ENCODE results near the gene OR2H2. TPM values are rescaled to one million over a fixed set of nuclear protein-coding genes. Genes with fewer than 3 reads are reported as not detected.

OR2H2 gene
- total and polyA plus RNA-seq, 4 donors: not detected

DNA sequence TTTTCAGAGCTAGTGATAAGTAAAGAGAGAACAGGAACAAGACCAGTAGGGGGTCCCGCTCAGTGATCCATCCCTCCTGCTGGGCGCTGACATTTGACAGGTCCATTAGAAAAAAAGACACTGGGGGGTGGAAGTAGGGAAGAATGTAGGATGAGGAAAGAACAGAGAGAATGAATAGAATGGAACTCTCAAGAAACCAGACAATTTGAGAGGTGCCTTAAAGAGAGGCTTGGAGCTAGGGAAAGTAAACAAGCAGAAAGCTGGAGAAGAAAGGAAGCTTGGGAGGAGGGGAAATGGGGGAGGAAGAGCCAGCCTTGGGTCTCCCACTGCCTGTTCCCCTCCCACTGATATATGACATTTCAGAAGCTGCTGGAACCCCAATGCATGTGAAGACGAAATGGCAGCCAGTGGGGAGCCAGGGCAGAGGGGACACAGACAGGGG is 39.6 kb downstream of the OR2H2 start:
- H3K4me3 ChIP-seq (ENCODE audit: low read depth in 1 of 3, low read length in 3 of 3): no peak overlapping the region
- H3K36me3 ChIP-seq (ENCODE audit: control insufficient read depth in 4 of 4, insufficient read depth in 3 of 4, low read depth in 1 of 4, low read length in 3 of 4): no peaks in the 10 kb centered on the region
- no peak overlapping the region for H3K9ac ChIP-seq (ENCODE audit: low read depth in 1 of 2, low read length in 2 of 2)
- no peaks in the 10 kb centered on the region for H3K9me3 ChIP-seq (ENCODE audit: control insufficient read depth in 4 of 4, low read length in 3 of 4)
- no peak overlapping the region for H3K27ac ChIP-seq (ENCODE audit: low read depth in 1 of 2, low read length in 2 of 2)
- peaks cover 0 to 9% (median 0%) of the 10 kb centered on the region in 4 donors for H3K27me3 ChIP-seq (ENCODE audit: control insufficient read depth in 4 of 4, insufficient read depth in 4 of 4, low read length in 3 of 4)
- 44% methylated on average over 3 of the region's 3 CpGs for WGBS
- TF ChIP-seq YY1 (IDR thresholded peaks at IDR 0.05): no peak
- TF ChIP-seq HNF4G (IDR thresholded peaks at IDR 0.05): no peak
- TF ChIP-seq, protein P1, sequence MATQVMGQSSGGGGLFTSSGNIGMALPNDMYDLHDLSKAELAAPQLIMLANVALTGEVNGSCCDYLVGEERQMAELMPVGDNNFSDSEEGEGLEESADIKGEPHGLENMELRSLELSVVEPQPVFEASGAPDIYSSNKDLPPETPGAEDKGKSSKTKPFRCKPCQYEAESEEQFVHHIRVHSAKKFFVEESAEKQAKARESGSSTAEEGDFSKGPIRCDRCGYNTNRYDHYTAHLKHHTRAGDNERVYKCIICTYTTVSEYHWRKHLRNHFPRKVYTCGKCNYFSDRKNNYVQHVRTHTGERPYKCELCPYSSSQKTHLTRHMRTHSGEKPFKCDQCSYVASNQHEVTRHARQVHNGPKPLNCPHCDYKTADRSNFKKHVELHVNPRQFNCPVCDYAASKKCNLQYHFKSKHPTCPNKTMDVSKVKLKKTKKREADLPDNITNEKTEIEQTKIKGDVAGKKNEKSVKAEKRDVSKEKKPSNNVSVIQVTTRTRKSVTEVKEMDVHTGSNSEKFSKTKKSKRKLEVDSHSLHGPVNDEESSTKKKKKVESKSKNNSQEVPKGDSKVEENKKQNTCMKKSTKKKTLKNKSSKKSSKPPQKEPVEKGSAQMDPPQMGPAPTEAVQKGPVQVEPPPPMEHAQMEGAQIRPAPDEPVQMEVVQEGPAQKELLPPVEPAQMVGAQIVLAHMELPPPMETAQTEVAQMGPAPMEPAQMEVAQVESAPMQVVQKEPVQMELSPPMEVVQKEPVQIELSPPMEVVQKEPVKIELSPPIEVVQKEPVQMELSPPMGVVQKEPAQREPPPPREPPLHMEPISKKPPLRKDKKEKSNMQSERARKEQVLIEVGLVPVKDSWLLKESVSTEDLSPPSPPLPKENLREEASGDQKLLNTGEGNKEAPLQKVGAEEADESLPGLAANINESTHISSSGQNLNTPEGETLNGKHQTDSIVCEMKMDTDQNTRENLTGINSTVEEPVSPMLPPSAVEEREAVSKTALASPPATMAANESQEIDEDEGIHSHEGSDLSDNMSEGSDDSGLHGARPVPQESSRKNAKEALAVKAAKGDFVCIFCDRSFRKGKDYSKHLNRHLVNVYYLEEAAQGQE (IDR thresholded peaks at IDR 0.05): no peak
- no peak for TF ChIP-seq EGR1 (IDR thresholded peaks at IDR 0.05; ENCODE audit: low read depth in 2 of 2)
- TF ChIP-seq, protein P2, sequence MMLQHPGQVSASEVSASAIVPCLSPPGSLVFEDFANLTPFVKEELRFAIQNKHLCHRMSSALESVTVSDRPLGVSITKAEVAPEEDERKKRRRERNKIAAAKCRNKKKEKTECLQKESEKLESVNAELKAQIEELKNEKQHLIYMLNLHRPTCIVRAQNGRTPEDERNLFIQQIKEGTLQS (IDR thresholded peaks at IDR 0.05): no peak
- TF ChIP-seq RXRA (IDR thresholded peaks at IDR 0.05): no peak
- no peak for DNase-seq (ENCODE audit: low spot score)
- peaks cover 2 to 10% (median 7%) of the 10 kb centered on the region in 4 donors for H3K4me1 ChIP-seq (ENCODE audit: control insufficient read depth in 4 of 4, insufficient read depth in 4 of 4, low read length in 3 of 4)

DNA sequence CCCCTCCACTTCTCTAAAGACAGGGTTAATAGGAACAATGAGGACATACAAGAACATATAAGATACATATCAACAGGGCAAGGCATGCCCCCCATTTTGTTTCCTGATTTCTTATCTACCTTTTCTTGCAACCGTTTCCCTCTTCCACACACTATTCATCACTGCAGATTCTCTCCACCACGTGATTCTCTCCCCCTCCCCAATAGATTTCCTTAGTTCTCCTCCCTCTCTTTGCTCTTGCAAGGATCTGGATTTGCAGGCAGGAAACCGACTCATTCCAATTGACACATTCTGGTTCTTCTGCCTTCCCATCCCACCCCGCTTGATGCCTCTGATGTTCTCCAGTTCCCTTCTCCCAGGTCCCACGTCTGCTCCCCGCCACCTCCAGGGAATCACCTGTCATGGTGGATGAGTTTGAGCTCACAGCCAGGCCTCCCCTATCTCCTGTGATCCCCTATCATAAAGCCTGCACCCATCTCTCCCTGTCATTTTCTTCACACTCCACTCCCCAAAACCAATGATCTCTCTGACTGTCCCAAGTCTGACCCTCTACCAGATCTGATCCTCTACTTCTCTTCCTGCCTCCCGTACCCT is 40.5 kb downstream of the OR2H2 start:
- H3K27ac ChIP-seq (ENCODE audit: low read depth in 1 of 2, low read length in 2 of 2): no peak overlapping the region

More for the DNA sequence above, 40.5 kb downstream of the OR2H2 start:
- Histone ChIP-seq H3K9ac (ENCODE audit: low read depth in 1 of 2, low read length in 2 of 2) (no peak overlapping the region), H3K4me1 (ENCODE audit: control insufficient read depth in 4 of 4, insufficient read depth in 4 of 4, low read length in 3 of 4) (peaks cover 2 to 10% (median 7%) of the 10 kb centered on the region in 4 donors), H3K9me3 (ENCODE audit: control insufficient read depth in 4 of 4, low read length in 3 of 4) (no peaks in the 10 kb centered on the region), H3K4me3 (ENCODE audit: low read depth in 1 of 3, low read length in 3 of 3) (no peak overlapping the region), H3K36me3 (ENCODE audit: control insufficient read depth in 4 of 4, insufficient read depth in 3 of 4, low read depth in 1 of 4, low read length in 3 of 4) (no peaks in the 10 kb centered on the region), H3K27me3 (ENCODE audit: control insufficient read depth in 4 of 4, insufficient read depth in 4 of 4, low read length in 3 of 4) (peaks cover 0 to 11% (median 0%) of the 10 kb centered on the region in 4 donors)
- no peak for DNase-seq (ENCODE audit: low spot score)
- TF ChIP-seq NR2F2 (IDR thresholded peaks at IDR 0.05) (no peak), HNF4G (IDR thresholded peaks at IDR 0.05) (no peak), SP1 (IDR thresholded peaks at IDR 0.05) (no peak), GABPA (IDR thresholded peaks at IDR 0.05 in 1 of 2, conservative IDR thresholded peaks at IDR 0.05 in 1 of 2) (no peak)
- TF ChIP-seq, protein P3, sequence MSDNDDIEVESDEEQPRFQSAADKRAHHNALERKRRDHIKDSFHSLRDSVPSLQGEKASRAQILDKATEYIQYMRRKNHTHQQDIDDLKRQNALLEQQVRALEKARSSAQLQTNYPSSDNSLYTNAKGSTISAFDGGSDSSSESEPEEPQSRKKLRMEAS (IDR thresholded peaks at IDR 0.05): no peak
- TF ChIP-seq, protein P1 (IDR thresholded peaks at IDR 0.05): no peak
- WGBS: 41% methylated on average over 7 of the region's 7 CpGs

All from liver (tissue), 9 donors.